Fibroblast of mammary gland (primary cell): ENCODE data around the gene BNIP5.

Source experiments
- DNase-seq: peaks from one replicate; pipeline ENCODE4 v3.0.0-alpha.2; 2010; ENCODE audit warnings: low read depth
- H3K4me3 ChIP-seq: 2 replicates; pipeline ENCODE4 v1.5.1; 2011; ENCODE audit warnings: low read depth, mild to moderate bottlenecking, low read length, moderate library complexity; ENCODE audit not compliant: control insufficient read depth
- TF ChIP-seq, protein P1 (sequence below): conservative IDR thresholded peaks from 2 replicates; pipeline ENCODE4 v1.5.1; 2011; ENCODE audit warnings: low read depth, low read length, inconsistent platforms; ENCODE audit not compliant: control insufficient read depth, insufficient read depth

Gene BNIP5

DNA sequence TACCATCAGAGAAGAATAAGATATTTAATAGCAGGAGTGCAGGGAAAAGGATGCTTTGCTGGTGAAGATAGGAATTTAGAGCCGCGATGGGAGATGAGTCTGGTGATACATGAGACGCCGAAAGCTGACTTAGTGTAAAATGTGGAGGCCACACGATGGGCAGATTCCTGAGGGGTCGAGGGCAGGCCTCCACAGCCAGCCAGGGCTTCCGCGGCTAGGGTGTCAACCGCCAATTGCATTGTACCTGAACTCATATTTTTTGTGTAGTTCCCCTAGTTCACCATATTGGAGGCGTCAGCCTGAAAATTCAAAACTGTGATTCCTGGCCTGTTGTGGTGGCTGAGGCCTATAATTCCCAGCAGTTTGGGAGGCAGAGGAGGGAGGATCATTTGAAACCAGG is 42.2 kb upstream of the BNIP5 start:
- no peak overlapping the region for H3K4me3 ChIP-seq
- TF ChIP-seq, protein P1, sequence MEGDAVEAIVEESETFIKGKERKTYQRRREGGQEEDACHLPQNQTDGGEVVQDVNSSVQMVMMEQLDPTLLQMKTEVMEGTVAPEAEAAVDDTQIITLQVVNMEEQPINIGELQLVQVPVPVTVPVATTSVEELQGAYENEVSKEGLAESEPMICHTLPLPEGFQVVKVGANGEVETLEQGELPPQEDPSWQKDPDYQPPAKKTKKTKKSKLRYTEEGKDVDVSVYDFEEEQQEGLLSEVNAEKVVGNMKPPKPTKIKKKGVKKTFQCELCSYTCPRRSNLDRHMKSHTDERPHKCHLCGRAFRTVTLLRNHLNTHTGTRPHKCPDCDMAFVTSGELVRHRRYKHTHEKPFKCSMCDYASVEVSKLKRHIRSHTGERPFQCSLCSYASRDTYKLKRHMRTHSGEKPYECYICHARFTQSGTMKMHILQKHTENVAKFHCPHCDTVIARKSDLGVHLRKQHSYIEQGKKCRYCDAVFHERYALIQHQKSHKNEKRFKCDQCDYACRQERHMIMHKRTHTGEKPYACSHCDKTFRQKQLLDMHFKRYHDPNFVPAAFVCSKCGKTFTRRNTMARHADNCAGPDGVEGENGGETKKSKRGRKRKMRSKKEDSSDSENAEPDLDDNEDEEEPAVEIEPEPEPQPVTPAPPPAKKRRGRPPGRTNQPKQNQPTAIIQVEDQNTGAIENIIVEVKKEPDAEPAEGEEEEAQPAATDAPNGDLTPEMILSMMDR = no peak
- no peak for DNase-seq

GRCh38 chr6:36378243-36378920 is 41.7 kb upstream of the BNIP5 start:
- TF ChIP-seq, protein P1 = no peak
- no peak for DNase-seq
- H3K4me3 ChIP-seq = no peak overlapping the region

GRCh38 chr6:36377594-36377993 is 40.9 kb upstream of the BNIP5 start:
- no peak overlapping the region for H3K4me3 ChIP-seq
- DNase-seq = no peak
- TF ChIP-seq, protein P1 = no peak

DNA sequence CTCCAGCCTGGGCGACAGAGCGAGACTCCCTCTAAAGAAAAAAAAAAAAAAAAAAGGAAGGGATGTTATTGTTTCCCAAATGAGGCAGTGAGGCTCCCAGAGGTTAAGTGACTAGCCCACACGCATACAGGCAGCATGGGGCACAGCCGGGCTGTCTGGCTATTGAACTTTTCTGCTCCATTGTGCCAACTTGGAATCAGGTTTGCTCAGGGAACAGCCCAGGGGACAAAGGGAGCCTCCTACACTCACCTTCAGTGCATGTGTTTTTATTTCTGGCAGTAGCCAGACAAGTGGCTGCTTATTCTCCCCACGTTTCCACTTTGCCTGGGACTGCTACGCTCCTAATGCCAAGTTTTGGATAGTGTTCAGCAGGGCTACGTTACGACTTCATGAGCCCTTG is 40.1 kb upstream of the BNIP5 start:
- no peak overlapping the region for H3K4me3 ChIP-seq
- TF ChIP-seq, protein P1 = no peak
- no peak for DNase-seq

- no peak for DNase-seq
- TF ChIP-seq, protein P1 = no peak
- H3K4me3 ChIP-seq = no peak overlapping the region
Observed at GRCh38 chr6:36376183-36376582, 39.5 kb upstream of the BNIP5 start.

GRCh38 chr6:36375644-36376155 is 39.0 kb upstream of the BNIP5 start:
- no peak overlapping the region for H3K4me3 ChIP-seq
- DNase-seq = no peak
- TF ChIP-seq, protein P1 = no peak
